HepG2 (cell line): ENCODE data around the gene BCL6. TPM values are rescaled to one million over a fixed set of nuclear protein-coding genes. Genes with fewer than 3 reads are reported as not detected.

ENCODE experiments used
- ATF2 ChIP-seq: sonication (generic); formaldehyde crosslinking; IDR thresholded peaks from 2 replicates; pipeline ENCODE4 v1.4.0; 2020; ENCODE audit warnings: missing genetic modification reagents
- CEBPG ChIP-seq: IDR thresholded peaks from 2 replicates; pipeline ENCODE4 v1.6.1; 2016
- CREB1 ChIP-seq, 2 experiments: fragments of 450-650 bp in 1 of 2; IDR thresholded peaks; 2 replicates each; pipeline ENCODE4 v1.6.1; 2016 to 2017; ENCODE audit warnings: control low read depth in 1 of 2, mild to moderate bottlenecking in 1 of 2, missing compliant biosample characterization in 1 of 2, missing genetic modification characterization in 1 of 2
- ELF4 ChIP-seq: sonication (generic); formaldehyde crosslinking; IDR thresholded peaks from 2 replicates; pipeline ENCODE4 v1.5.0; 2020; ENCODE audit warnings: missing genetic modification reagents, mild to moderate bottlenecking, moderate library complexity, borderline replicate concordance
- GMEB2 ChIP-seq: IDR thresholded peaks from 2 replicates; pipeline ENCODE4 v1.6.1; 2016; ENCODE audit warnings: missing biosample characterization, missing genetic modification reagents, low read depth
- HOMEZ ChIP-seq: IDR thresholded peaks from 2 replicates; pipeline ENCODE4 v1.6.1; 2016; ENCODE audit warnings: low read depth
- KDM1A ChIP-seq: IDR thresholded peaks from 2 replicates; pipeline ENCODE4 v1.6.1; 2016; ENCODE audit warnings: missing compliant biosample characterization
- MAFG ChIP-seq: sonication (generic); formaldehyde crosslinking; IDR thresholded peaks from 2 replicates; pipeline ENCODE4 v1.5.1; 2020; ENCODE audit warnings: mild to moderate bottlenecking, missing genetic modification reagents
- SRSF9 ChIP-seq: fragments of 200-400 bp; formaldehyde crosslinking; IDR thresholded peaks from 2 replicates; pipeline ENCODE4 v1.6.1; 2018; ENCODE audit warnings: borderline replicate concordance, mild to moderate bottlenecking, low read depth, low read length; ENCODE audit not compliant: insufficient read depth, poor library complexity, severe bottlenecking
- TCF7 ChIP-seq: sonication (generic); IDR thresholded peaks from 2 replicates; pipeline ENCODE4 v1.6.1; 2016; ENCODE audit warnings: antibody characterized with exemption, low read depth
- ZFP1 ChIP-seq: IDR thresholded peaks from 2 replicates; pipeline ENCODE4 v1.6.1; 2016
- polyA plus RNA-seq, 8 experiments: library from polyadenylated mRNA; depleted of rRNA in 3 of 8; stranded (reverse) in 7 of 8; unstranded in 1 of 8; fragments of >200 nt; fragmentation: Illumina TruSeq in 4 of 8; extraction: Trizol in 4 of 8; gene quantifications; 2 replicates each; pipeline versions ENCODE4 v1.2.1 to v1.2.3, GENCODE V29; 2011 to 2016; ENCODE audit warnings: low read depth in 4 of 8, missing spikeins in 1 of 8, mixed read lengths in 1 of 8; ENCODE audit not compliant: insufficient read depth in 1 of 8
- total RNA-seq, 5 experiments: library from RNA; depleted of rRNA; stranded (reverse); fragments of >200 nt; fragmentation: Illumina TruSeq; extraction: Trizol; gene quantifications; 2 replicates each; pipeline ENCODE4 v1.2.3, GENCODE V29; 2016; ENCODE audit warnings: low read depth in 1 of 5
- TF ChIP-seq, protein P1 (sequence below): IDR thresholded peaks from 2 replicates; pipeline ENCODE4 v1.6.1; 2016; ENCODE audit warnings: low read depth, missing genetic modification reagents, missing compliant biosample characterization
- TF ChIP-seq, protein P2 (sequence below): sonication (generic); formaldehyde crosslinking; IDR thresholded peaks from 2 replicates; pipeline ENCODE4 v1.5.0; 2020; ENCODE audit warnings: mild to moderate bottlenecking, missing genetic modification reagents, borderline replicate concordance
- TF ChIP-seq, protein P3 (sequence below): sonication (generic); formaldehyde crosslinking; IDR thresholded peaks from 2 replicates; pipeline ENCODE4 v1.9.0; 2022; ENCODE audit warnings: missing genetic modification reagents, mild to moderate bottlenecking, borderline replicate concordance

The BCL6 gene
- total and polyA plus RNA-seq, 2 of the 13 experiments (the other 11 are each of a cell fraction or from before 2014, with no cell fraction given), result 21.2 to 53.7 TPM

DNA sequence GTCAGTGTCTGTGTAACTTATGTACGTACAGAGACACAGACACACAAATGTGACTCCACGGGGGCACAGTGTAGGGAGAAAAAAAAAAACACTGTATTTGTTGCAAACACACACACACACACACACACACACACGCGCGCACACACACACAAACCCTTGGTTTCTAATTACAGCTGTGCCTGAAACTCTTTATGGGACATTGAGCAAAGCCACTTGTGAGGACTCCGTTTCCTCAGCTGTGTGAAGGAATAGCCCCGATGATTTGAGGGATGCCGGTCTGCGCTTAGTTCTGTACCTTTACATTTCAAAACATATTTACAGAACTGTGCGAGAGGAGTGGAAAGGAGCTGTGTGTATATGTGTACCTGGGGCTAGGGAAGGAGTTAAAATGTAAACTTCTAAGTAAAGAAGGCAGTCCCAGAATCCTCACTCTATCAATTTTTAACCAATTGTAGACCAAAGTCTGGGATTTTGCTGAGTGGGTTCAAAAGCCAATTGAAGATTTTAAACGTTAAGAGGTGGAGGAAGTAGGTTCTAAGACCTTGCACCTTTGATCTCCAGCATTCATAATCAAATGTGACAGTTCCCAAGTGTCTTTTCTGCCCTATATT is 5.3 kb upstream of the BCL6 start (continued):
- TF ChIP-seq KDM1A (CRISPR knock-in tag), result no peak; the same call in 1 of the 2 replicates
- TF ChIP-seq ELF4 (CRISPR knock-in tag), result no peak; the same call in 1 of the 2 replicates
- TF ChIP-seq, protein P1, sequence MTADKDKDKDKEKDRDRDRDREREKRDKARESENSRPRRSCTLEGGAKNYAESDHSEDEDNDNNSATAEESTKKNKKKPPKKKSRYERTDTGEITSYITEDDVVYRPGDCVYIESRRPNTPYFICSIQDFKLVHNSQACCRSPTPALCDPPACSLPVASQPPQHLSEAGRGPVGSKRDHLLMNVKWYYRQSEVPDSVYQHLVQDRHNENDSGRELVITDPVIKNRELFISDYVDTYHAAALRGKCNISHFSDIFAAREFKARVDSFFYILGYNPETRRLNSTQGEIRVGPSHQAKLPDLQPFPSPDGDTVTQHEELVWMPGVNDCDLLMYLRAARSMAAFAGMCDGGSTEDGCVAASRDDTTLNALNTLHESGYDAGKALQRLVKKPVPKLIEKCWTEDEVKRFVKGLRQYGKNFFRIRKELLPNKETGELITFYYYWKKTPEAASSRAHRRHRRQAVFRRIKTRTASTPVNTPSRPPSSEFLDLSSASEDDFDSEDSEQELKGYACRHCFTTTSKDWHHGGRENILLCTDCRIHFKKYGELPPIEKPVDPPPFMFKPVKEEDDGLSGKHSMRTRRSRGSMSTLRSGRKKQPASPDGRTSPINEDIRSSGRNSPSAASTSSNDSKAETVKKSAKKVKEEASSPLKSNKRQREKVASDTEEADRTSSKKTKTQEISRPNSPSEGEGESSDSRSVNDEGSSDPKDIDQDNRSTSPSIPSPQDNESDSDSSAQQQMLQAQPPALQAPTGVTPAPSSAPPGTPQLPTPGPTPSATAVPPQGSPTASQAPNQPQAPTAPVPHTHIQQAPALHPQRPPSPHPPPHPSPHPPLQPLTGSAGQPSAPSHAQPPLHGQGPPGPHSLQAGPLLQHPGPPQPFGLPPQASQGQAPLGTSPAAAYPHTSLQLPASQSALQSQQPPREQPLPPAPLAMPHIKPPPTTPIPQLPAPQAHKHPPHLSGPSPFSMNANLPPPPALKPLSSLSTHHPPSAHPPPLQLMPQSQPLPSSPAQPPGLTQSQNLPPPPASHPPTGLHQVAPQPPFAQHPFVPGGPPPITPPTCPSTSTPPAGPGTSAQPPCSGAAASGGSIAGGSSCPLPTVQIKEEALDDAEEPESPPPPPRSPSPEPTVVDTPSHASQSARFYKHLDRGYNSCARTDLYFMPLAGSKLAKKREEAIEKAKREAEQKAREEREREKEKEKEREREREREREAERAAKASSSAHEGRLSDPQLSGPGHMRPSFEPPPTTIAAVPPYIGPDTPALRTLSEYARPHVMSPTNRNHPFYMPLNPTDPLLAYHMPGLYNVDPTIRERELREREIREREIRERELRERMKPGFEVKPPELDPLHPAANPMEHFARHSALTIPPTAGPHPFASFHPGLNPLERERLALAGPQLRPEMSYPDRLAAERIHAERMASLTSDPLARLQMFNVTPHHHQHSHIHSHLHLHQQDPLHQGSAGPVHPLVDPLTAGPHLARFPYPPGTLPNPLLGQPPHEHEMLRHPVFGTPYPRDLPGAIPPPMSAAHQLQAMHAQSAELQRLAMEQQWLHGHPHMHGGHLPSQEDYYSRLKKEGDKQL, result peak; percentile 51; the same call in 1 of the 2 replicates
- no peak for TF ChIP-seq SRSF9
- TF ChIP-seq ATF2 (CRISPR knock-in tag), result peak; percentile 76; the same call in 1 of the 2 replicates
- peak; percentile 18; the same call in 1 of the 2 replicates for TF ChIP-seq CEBPG (CRISPR knock-in tag)
- TF ChIP-seq GMEB2 (CRISPR knock-in tag), result no peak
- TF ChIP-seq TCF7, result peak; percentile 62
- TF ChIP-seq CREB1 (IDR thresholded peaks at IDR 0.05), result no peak
- TF ChIP-seq CREB1 (CRISPR knock-in tag; IDR thresholded peaks at IDR 0.05), result peak; percentile 67
- no peak for TF ChIP-seq MAFG (CRISPR knock-in tag)
- TF ChIP-seq, protein P2, sequence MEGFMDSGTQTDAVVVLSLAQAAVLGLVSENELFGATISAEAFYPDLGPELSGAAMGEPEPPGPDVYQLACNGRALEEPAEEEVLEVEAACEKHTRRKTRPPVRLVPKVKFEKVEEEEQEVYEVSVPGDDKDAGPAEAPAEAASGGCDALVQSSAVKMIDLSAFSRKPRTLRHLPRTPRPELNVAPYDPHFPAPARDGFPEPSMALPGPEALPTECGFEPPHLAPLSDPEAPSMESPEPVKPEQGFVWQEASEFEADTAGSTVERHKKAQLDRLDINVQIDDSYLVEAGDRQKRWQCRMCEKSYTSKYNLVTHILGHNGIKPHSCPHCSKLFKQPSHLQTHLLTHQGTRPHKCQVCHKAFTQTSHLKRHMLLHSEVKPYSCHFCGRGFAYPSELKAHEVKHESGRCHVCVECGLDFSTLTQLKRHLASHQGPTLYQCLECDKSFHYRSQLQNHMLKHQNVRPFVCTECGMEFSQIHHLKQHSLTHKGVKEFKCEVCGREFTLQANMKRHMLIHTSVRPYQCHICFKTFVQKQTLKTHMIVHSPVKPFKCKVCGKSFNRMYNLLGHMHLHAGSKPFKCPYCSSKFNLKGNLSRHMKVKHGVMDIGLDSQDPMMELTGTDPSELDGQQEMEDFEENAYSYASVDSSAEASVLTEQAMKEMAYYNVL, result 0 out of 2 replicates have a peak, but pooled peaks have one; percentile 30
- TF ChIP-seq ZFP1 (CRISPR knock-in tag), result peak; percentile 15; the same call in 1 of the 2 replicates
- TF ChIP-seq, protein P3, sequence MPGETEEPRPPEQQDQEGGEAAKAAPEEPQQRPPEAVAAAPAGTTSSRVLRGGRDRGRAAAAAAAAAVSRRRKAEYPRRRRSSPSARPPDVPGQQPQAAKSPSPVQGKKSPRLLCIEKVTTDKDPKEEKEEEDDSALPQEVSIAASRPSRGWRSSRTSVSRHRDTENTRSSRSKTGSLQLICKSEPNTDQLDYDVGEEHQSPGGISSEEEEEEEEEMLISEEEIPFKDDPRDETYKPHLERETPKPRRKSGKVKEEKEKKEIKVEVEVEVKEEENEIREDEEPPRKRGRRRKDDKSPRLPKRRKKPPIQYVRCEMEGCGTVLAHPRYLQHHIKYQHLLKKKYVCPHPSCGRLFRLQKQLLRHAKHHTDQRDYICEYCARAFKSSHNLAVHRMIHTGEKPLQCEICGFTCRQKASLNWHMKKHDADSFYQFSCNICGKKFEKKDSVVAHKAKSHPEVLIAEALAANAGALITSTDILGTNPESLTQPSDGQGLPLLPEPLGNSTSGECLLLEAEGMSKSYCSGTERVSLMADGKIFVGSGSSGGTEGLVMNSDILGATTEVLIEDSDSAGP (CRISPR knock-in tag), result peak; percentile 63; the same call in 1 of the 2 replicates
- TF ChIP-seq HOMEZ (CRISPR knock-in tag), result no peak
